ENCODE measurements around the gene IWS1.
"Not testable (repeated sequence)": the region's sequence is repeated elsewhere in the genome, so short reads cannot be mapped to it uniquely, and the experiment has no call there.

IWS1 gene

DNA sequence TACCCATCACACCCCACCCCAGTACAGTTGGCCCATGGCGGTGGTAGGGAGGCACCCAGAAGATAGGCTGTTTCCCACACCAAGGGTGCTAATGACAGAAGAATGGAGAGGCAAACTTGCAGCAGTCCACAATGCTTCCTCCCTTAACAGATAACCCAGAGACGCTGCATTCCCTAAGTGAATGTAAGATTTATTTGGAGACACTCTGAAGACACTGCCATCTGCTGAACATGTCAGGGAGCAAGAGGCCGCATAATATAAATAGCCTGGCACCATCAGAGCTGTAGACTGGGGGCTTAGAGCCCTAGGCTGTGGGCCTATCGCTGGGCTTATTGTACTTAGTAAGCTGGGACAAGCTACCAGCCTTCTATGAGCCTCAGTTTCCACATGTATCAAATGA lies 2.2 kb upstream of the IWS1 start:
- Mint-ChIP-seq H3K27ac (no peak overlapping the region), H3K36me3 (ENCODE audit: low read depth) (peaks cover 5% of the 10 kb centered on the region), H3K4me1 (ENCODE audit: low read depth) (peaks cover 18% of the 10 kb centered on the region)

DNA sequence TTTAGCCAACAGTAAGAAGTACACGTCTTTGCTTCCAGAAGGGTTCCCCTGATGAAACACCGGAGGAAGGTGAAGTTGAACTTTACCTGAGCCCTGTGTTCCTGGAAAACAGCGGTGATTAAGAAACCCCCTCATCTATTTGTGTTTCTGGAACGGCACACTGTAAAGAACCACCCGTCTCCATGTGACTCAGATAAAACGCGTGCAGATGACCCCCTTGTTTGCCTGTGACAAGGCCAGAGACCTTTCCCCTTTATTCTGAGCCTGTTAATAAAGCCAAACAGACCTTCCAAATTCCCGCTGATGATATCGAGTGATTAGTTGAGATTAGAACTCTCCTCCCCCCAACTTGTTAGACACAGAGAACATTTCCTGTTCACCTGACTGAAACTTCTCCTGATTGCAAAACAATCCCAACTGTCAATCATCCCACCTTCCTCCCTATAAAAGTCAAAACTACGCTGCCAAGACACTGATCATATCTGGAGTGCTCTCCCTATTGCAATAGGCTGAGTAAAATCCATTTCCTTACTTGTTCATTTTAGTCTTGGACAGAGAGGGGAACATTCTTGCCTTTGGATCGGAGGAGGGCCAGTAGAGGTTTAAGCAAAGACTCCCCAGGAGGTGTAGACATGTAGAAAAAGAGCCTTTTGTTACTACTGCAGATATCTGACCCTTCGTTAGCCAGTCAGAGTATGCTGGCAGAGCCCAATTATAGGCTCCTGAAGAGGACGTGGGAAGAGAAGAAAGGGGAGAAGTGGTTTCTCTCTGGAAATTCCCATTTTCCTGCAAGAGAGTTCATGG lies 914 bp upstream of the IWS1 start:
- H3K4me1 Mint-ChIP-seq (ENCODE audit: low read depth) = peaks cover 24% of the 10 kb centered on the region
- DNase-seq (ENCODE audit: low spot score) = no peak

More for the DNA sequence above, 2.2 kb upstream of the IWS1 start:
- H3K4me3 Mint-ChIP-seq = no peak overlapping the region
- peaks cover 6% of the 10 kb centered on the region for H3K27me3 Mint-ChIP-seq (ENCODE audit: low read depth)
- H3K9me3 Mint-ChIP-seq = peaks cover 4% of the 10 kb centered on the region
- DNase-seq (ENCODE audit: low spot score) = no peak

DNA sequence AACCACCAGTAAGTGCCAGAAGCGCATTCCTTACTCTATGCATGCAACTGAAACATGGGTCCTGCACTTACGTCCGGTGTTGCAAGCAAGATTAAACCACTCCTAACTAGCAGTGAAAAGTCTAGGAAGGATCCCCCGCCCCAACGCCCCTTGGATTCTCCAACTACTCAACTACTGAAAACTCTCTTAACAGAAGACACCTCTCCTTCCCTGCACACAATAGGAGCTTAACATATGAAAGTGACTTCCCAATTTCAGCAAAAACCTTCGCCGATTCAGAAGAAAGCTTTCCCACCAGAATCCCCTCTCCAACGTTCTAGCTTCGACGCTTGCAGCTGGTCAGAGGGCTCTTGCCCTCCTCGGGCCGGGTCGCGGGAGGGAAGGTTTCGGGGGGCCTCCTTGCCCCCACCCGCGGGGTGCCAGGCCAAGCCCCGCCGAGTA lies 578 bp downstream of the IWS1 start:
- Mint-ChIP-seq H3K9me3 (peaks cover 4% of the 10 kb centered on the region), H3K27ac (peak overlapping the region; percentile 96), H3K4me1 (ENCODE audit: low read depth) (peaks cover 28% of the 10 kb centered on the region), H3K4me3 (peak overlapping the region; percentile 92), H3K27me3 (ENCODE audit: low read depth) (peaks cover 6% of the 10 kb centered on the region), H3K36me3 (ENCODE audit: low read depth) (peaks cover 16% of the 10 kb centered on the region)
- no peak for DNase-seq (ENCODE audit: low spot score)

More for the DNA sequence above, 914 bp upstream of the IWS1 start:
- peaks cover 13% of the 10 kb centered on the region for H3K36me3 Mint-ChIP-seq (ENCODE audit: low read depth)
- peak overlapping the region; percentile 96 for H3K27ac Mint-ChIP-seq
- H3K27me3 Mint-ChIP-seq (ENCODE audit: low read depth) = peaks cover 6% of the 10 kb centered on the region
- H3K4me3 Mint-ChIP-seq = peak overlapping the region; percentile 92
- H3K9me3 Mint-ChIP-seq = peaks cover 4% of the 10 kb centered on the region

DNA sequence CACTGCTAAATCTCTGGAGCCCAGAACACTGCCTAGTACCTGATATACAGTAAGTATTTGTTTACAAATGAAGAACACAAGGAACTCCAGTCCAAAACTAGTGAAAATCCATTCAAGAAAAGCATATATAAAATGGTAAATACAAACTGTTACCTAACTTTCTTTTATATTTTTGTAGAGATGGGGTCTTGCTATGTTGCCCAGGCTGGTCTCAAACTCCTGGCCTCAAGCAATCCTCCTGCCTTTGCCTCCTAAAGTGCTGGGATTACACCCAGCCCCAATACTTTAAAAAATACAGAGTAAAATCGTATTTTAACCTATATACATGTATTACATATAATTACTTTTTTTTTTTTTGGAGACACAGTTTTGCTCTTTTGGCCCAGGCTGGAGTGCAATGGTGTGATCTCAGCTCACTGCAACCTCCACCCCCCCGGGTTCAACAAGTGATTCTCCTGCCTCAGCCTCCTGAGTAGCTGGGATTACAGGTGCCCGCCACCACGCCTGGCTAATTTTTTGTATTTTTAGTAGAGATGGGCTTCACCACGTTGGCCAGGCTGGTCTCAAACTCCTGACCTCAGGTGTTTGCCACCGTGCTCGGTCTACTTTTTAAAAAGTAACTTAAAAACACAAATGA lies 2.0 kb downstream of the IWS1 start:
- peaks cover 33% of the 10 kb centered on the region for H3K4me1 Mint-ChIP-seq (ENCODE audit: low read depth)

DNA sequence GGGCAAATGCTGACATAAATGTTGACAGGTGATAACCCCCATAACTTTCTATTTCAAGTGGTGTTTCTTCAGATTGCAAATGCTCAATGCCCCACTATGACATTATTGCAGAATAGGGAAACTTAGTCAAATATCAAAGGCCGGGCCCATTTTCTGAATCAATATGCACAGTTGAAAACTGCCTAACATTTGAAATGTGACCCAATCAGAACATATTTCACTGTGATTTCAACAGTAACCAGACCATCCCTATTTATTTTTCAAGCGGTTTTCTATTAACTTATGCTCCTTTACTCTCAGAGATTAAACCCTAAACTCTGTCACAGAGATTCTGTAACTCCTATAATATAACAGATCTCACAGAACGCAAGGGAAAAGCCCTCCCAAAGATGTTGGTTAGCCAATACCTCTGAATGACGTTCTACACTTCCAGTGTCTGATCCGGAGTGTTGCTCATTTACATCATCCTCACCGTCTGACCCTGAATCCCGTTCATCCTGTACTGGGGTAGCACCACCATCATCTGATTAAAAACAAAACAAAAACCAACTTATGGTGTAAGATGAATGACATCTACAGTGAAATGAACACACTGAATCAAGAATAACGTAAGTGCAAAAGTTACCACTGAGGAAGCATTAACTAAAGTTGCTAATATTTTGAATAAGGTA lies 2.9 kb downstream of the IWS1 start:
- Mint-ChIP-seq H3K36me3 (ENCODE audit: low read depth) (peaks cover 23% of the 10 kb centered on the region), H3K4me3 (peak overlapping the region; percentile 22), H3K27ac (peak overlapping the region; percentile 13), H3K9me3 (no peaks in the 10 kb centered on the region), H3K4me1 (ENCODE audit: low read depth) (peaks cover 33% of the 10 kb centered on the region), H3K27me3 (ENCODE audit: low read depth) (no peaks in the 10 kb centered on the region)
- no peak for DNase-seq (ENCODE audit: low spot score)

More for the DNA sequence above, 2.0 kb downstream of the IWS1 start:
- H3K4me3 Mint-ChIP-seq = peak overlapping the region; percentile 92
- not testable (repeated sequence) for H3K27ac Mint-ChIP-seq; DNase-seq (ENCODE audit: low spot score); H3K9me3 Mint-ChIP-seq; H3K27me3 Mint-ChIP-seq (ENCODE audit: low read depth)
- H3K36me3 Mint-ChIP-seq (ENCODE audit: low read depth) = peaks cover 23% of the 10 kb centered on the region

DNA sequence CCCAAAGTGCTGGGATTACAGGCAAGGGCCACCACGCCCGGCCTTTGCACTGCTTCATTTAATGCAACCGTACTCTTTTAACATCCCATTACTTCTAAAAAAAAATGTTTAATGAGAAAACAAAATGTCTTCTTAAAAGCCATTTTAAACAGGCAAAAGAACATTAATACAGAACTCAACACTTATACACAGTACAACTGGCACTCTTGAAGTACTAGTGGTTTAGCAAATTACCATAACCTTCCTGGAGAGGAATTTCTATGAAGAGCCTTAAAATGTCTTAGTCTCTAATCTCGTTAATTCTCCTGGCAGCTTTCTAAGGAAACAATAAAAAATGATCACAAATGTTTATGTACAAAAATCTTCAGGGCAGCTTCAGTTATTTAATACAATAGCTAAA lies 5.9 kb downstream of the IWS1 start:
- no peak overlapping the region for H3K4me3 Mint-ChIP-seq
- no peak overlapping the region for H3K27ac Mint-ChIP-seq
- no peaks in the 10 kb centered on the region for H3K9me3 Mint-ChIP-seq
- peaks cover 35% of the 10 kb centered on the region for H3K4me1 Mint-ChIP-seq (ENCODE audit: low read depth)
- no peak for DNase-seq (ENCODE audit: low spot score)
- H3K27me3 Mint-ChIP-seq (ENCODE audit: low read depth) = no peaks in the 10 kb centered on the region
- H3K36me3 Mint-ChIP-seq (ENCODE audit: low read depth) = peaks cover 41% of the 10 kb centered on the region

DNA sequence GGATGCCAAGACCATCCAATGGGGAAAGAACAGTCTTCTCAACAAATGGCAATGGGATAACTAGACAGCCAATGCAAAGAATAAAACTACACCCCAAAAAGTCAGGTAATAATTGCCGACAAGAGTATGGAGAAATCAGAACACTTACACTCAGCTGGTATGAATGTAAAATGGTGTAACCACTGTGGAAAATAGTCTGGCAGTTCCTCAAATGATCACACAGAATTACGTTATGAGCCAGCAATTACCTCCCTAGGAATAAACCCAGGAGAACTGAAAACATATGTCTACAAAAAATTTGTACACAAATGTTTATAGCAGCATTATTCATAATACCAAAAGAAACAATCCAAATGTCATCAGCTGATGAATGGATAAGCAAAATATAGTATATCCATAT lies 8.8 kb downstream of the IWS1 start:
- Mint-ChIP-seq H3K27ac (no peak overlapping the region), H3K4me3 (no peak overlapping the region), H3K36me3 (ENCODE audit: low read depth) (peaks cover 44% of the 10 kb centered on the region), H3K4me1 (ENCODE audit: low read depth) (peaks cover 35% of the 10 kb centered on the region), H3K9me3 (no peaks in the 10 kb centered on the region), H3K27me3 (ENCODE audit: low read depth) (no peaks in the 10 kb centered on the region)
- no peak for DNase-seq (ENCODE audit: low spot score)

DNA sequence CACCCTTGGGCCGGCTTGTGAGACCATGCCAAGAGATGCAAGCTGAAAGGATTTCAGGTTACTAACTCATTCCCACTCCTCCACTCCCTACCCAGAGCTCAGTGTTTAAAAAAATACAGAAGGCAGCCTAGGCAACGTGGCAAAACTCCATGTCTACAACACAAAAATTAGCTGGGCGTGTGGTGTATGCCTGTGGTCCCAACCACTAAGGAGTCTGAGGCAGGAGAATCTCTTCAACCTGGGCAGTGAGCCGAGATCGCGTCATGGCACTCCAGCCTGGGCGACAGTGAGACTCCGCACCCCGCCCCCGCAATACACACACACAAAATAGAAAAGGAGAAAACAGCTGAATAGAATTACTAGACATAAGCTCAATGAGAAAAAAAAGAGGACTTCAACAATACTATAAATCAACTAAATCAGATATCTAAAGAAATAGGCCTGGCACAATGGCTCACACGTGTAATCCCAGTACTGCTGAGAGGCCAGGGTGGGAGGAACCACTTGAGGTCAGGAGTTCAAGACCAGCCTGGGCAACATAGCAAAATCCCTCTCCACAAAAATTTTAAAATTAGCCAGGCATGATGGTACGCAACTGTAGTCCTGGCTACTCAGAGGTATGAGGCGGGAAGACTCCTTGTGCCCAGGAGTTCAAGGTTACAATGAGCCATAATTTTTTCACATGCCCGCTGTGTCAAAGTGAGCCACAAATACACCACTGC lies 10.1 kb downstream of the IWS1 start:
- Mint-ChIP-seq H3K4me3 (no peak overlapping the region), H3K27me3 (ENCODE audit: low read depth) (no peaks in the 10 kb centered on the region), H3K4me1 (ENCODE audit: low read depth) (peaks cover 37% of the 10 kb centered on the region), H3K9me3 (no peaks in the 10 kb centered on the region), H3K27ac (no peak overlapping the region), H3K36me3 (ENCODE audit: low read depth) (peaks cover 43% of the 10 kb centered on the region)
- DNase-seq (ENCODE audit: low spot score) = no peak

DNA sequence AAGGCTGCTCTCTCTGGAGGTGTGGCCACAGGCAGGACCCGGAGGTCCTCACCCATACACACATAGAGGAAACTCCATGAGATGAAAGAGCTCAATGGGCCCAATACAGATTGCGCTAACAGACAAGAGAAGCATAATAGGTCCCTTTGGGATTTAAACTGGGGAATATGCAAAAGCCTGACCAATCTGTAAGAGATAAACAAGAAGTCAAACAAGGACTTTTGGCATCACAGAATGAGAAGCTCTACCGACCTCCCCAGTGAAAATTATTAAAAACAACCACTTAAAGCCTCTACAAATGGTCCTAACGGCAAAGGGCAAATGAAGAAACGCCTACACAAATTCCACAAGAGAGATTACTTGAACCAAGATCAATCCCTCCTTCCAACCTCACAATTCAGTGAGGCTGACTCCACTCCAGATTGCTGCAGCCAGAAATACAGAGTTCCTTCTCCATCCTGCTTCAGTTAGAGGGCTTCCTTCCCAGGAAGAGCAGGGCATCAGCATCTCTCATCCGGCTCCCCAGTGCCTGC lies 10.8 kb downstream of the IWS1 start:
- no peak overlapping the region for H3K4me3 Mint-ChIP-seq
- H3K9me3 Mint-ChIP-seq = no peaks in the 10 kb centered on the region
- H3K27me3 Mint-ChIP-seq (ENCODE audit: low read depth) = no peaks in the 10 kb centered on the region
- peaks cover 44% of the 10 kb centered on the region for H3K36me3 Mint-ChIP-seq (ENCODE audit: low read depth)
- no peak overlapping the region for H3K27ac Mint-ChIP-seq
- no peak for DNase-seq (ENCODE audit: low spot score)
- H3K4me1 Mint-ChIP-seq (ENCODE audit: low read depth) = peaks cover 38% of the 10 kb centered on the region

DNA sequence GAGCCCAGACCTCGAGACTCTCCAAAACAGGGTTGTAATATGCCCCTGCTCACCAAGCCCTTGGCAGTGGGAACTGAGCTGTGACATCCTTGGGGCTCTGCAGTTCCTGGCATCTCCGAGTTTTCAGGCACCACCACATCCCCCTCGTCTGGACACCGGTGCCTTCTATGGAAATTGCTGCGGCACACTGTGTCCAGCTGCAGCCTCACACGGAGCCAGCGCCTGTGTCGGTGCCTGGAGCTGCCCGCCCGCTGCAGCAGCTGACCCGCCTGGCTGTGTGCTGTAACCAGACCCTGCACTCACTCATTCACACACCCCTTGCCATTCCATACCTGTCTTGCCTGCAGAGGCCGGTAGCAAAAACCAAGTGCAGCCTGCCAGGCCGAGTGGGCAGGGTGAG lies 11.8 kb downstream of the IWS1 start:
- Mint-ChIP-seq H3K27ac (no peak overlapping the region), H3K36me3 (ENCODE audit: low read depth) (peaks cover 40% of the 10 kb centered on the region), H3K27me3 (ENCODE audit: low read depth) (no peaks in the 10 kb centered on the region), H3K4me3 (no peak overlapping the region), H3K9me3 (no peaks in the 10 kb centered on the region), H3K4me1 (ENCODE audit: low read depth) (peaks cover 37% of the 10 kb centered on the region)
- DNase-seq (ENCODE audit: low spot score) = no peak

DNA sequence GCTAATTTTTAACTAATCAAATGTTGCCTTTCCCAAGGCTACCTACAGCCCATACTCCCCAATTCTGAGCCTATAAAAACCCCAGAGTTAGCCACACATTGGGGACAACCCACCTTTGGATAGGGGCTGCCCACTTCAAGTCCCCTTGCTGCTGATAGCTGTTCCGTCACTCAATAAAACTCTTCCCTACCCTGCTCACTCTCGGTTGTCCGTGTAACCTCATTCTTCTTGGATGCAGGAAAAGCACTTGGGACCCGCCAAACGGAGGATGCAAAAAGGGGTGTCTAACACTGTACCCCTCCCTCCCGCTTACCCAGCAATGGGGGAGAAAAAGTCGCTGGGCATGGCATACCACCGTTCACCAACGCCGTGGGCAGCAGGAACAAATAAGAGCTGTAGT lies 12.2 kb downstream of the IWS1 start:
- Mint-ChIP-seq H3K27ac (no peak overlapping the region), H3K9me3 (no peaks in the 10 kb centered on the region), H3K4me3 (no peak overlapping the region), H3K4me1 (ENCODE audit: low read depth) (peaks cover 37% of the 10 kb centered on the region), H3K27me3 (ENCODE audit: low read depth) (no peaks in the 10 kb centered on the region), H3K36me3 (ENCODE audit: low read depth) (peaks cover 40% of the 10 kb centered on the region)
- DNase-seq (ENCODE audit: low spot score) = no peak

DNA sequence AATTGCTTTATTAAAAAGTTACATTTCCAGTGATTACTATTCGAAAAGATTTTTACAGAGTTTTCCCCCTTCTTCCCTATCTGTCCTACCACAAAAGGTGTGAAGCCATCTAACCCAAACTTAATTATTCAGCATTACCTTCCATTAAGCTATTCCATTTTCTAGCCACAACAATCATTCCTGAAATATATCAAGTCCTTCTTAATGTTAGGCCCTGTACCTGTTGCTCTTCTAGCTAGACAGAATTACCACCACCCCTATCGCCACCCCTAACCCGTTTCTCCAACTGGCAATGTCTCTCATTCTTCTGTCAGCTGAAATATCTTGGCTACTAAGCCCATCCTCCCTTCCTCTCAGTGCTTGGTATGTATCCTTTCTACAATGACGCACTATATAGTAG lies 13.9 kb downstream of the IWS1 start:
- Mint-ChIP-seq H3K4me1 (ENCODE audit: low read depth) (peaks cover 39% of the 10 kb centered on the region), H3K4me3 (no peak overlapping the region), H3K9me3 (no peaks in the 10 kb centered on the region), H3K27ac (peak overlapping the region; percentile 24), H3K36me3 (ENCODE audit: low read depth) (peaks cover 39% of the 10 kb centered on the region), H3K27me3 (ENCODE audit: low read depth) (no peaks in the 10 kb centered on the region)
- DNase-seq (ENCODE audit: low spot score) = no peak

DNA sequence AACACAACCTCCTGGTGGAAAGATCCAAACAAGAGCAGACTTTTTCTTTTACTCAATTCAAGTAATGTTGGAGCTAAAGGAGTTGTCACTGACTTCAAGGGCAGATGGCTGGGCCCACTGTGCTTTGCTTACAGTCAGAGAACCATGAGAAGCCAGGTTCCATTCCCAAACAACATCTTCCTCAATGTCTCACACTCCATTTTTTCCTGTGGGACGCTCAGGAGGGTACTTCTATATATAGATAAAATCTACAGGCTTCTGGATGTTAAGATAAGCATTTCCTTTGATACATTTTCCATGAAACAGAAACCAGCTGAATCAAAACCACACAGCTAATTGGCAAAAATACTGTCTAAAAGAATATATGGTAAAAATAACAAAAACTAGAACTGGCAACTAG lies 14.4 kb downstream of the IWS1 start:
- Mint-ChIP-seq H3K27ac (no peak overlapping the region), H3K4me3 (no peak overlapping the region), H3K27me3 (ENCODE audit: low read depth) (no peaks in the 10 kb centered on the region), H3K4me1 (ENCODE audit: low read depth) (peaks cover 36% of the 10 kb centered on the region), H3K9me3 (no peaks in the 10 kb centered on the region), H3K36me3 (ENCODE audit: low read depth) (peaks cover 34% of the 10 kb centered on the region)
- no peak for DNase-seq (ENCODE audit: low spot score)
